Measurements from ENCODE around the gene ZW10. TPM values are rescaled to one million over a fixed set of nuclear protein-coding genes. Genes with fewer than 3 reads are reported as not detected.

ZW10 gene
- total RNA-seq, 1 experiment from 2014 or later: 26.0 TPM

- Histone ChIP-seq H2AK5ac (ENCODE audit: insufficient read length, low read length) (no peak overlapping the region), H2BK15ac (ENCODE audit: low read depth, low read length) (no peak overlapping the region), H2BK5ac (ENCODE audit: insufficient read length, low read length) (no peak overlapping the region), H3K4me1 (ENCODE audit: insufficient read depth, low read length) (0 out of 2 replicates have a peak, but pooled peaks cover 3% of the 10 kb centered on the region), H3K79me1 (ENCODE audit: insufficient read depth, low read depth, low read length, poor library complexity, severe bottlenecking) (no peaks in the 10 kb centered on the region), H4K20me1 (ENCODE audit: control insufficient read depth, insufficient read depth, insufficient read length) (no peaks in the 10 kb centered on the region), H3K18ac (ENCODE audit: insufficient read length, low read depth, low read length) (no peak overlapping the region), H3K27ac (ENCODE audit: insufficient read length, low read depth, low read length) (no peak overlapping the region), H3K79me2 (ENCODE audit: insufficient read depth, low read length) (no peaks in the 10 kb centered on the region), H3K9me3 (ENCODE audit: control insufficient read depth, low read depth, low read length) (no peaks in the 10 kb centered on the region), H2AFZ (ENCODE audit: low read length) (no peak overlapping the region), H3K9ac (ENCODE audit: extremely low read depth, insufficient read length, low read length) (no peak overlapping the region), H3K27me3 (ENCODE audit: insufficient read depth, low read length) (no peaks in the 10 kb centered on the region), H3K23me2 (ENCODE audit: insufficient read length, low read depth, low read length, poor library complexity, severe bottlenecking) (no peaks in the 10 kb centered on the region), H3K23ac (ENCODE audit: insufficient read length, low read depth, low read length) (no peak overlapping the region), H3K4me2 (ENCODE audit: insufficient read depth, insufficient read length, low read length) (no peak overlapping the region), H3T11ph (ENCODE audit: low read length) (no peak overlapping the region), H4K5ac (ENCODE audit: insufficient read length, low read depth, low read length) (no peak overlapping the region), H2BK120ac (ENCODE audit: low read depth, low read length, poor library complexity, severe bottlenecking) (no peak overlapping the region), H4K91ac (ENCODE audit: insufficient read length, low read depth, low read length) (no peak overlapping the region), H4K8ac (replicated peaks; ENCODE audit: insufficient read length, low read depth, low read length) (no peak overlapping the region), H2BK12ac (ENCODE audit: insufficient read length, low read depth, low read length) (no peak overlapping the region), H2BK20ac (ENCODE audit: low read depth, low read length, poor library complexity, severe bottlenecking) (no peak overlapping the region), H3K4ac (ENCODE audit: low read depth, low read length) (no peak overlapping the region), H3K14ac (ENCODE audit: insufficient read depth, low read length) (no peak overlapping the region), H3K56ac (ENCODE audit: insufficient read length, low read depth, low read length) (no peak overlapping the region)
- Mint-ChIP-seq H3K4me3 (no peak overlapping the region), H3K4me1 (peaks cover 9 to 20% of the 10 kb centered on the region in 2 experiments), H3K27ac (no peak overlapping the region), H3K27me3 (ENCODE audit: low read depth) (peaks cover 3% of the 10 kb centered on the region), H3K36me3 (ENCODE audit: insufficient read depth in 1 of 3, low read depth in 3 of 3) (no peaks in the 10 kb centered on the region), H3K9me3 (no peaks in the 10 kb centered on the region; a peak in 1 of 5 replicates)
- no peak for TF ChIP-seq CTCF (conservative IDR thresholded peaks at IDR 0.05)
- no peak for DNase-seq
- no CpG with 5 or more reads among the region's 2 CpGs for WGBS (ENCODE audit: extremely low coverage, insufficient read length, low lambda C conversion rate)
Observed at GRCh38 chr11:113685654-113686359, 87.7 kb downstream of the ZW10 start.
